IMR-90 (cell line): ENCODE measurements around the gene VPS13A.

Source experiments
- CTCF ChIP-seq: conservative IDR thresholded peaks from 2 replicates; pipeline ENCODE4 v1.5.1; 2012; ENCODE audit warnings: mild to moderate bottlenecking, low read depth, low read length, improper control_type of control experiment
- MAZ ChIP-seq: IDR thresholded peaks from 2 replicates; pipeline ENCODE4 v1.6.1; 2012; ENCODE audit warnings: low read depth, mild to moderate bottlenecking, low read length, improper control_type of control experiment, moderate library complexity, borderline replicate concordance
- NFE2L2 ChIP-seq: fragments of 150-350 bp; IDR thresholded peaks from 2 replicates; pipeline ENCODE4 v1.6.1; 2016; ENCODE audit warnings: low read depth, mild to moderate bottlenecking, low read length
- USF2 ChIP-seq: fragments of 150-350 bp; IDR thresholded peaks from 2 replicates; pipeline ENCODE4 v1.6.1; 2017; ENCODE audit warnings: mild to moderate bottlenecking, antibody characterized with exemption, low read length, low read depth

GRCh38 chr9:77463151-77463550 lies 285.8 kb downstream of the VPS13A start:
- TF ChIP-seq CTCF (no peak), NFE2L2 (no peak), USF2 (no peak), MAZ (no peak)
